HUES64 (cell line): ENCODE measurements around the gene MYBPC1.
A peak's percentile ranks its signal among the peaks of the same experiment; 100 is the strongest.

Source experiments
- H3K27ac ChIP-seq: 2 replicates; pipeline ENCODE4 v1.7.0; 2013; ENCODE audit warnings: low read depth, low read length, inconsistent platforms
- H3K27me3 ChIP-seq: 2 replicates; pipeline ENCODE4 v1.6.1; 2013; ENCODE audit warnings: mild to moderate bottlenecking, low read length; ENCODE audit not compliant: insufficient read depth
- H3K36me3 ChIP-seq: 2 replicates; pipeline ENCODE4 v1.6.1; 2013; ENCODE audit warnings: mild to moderate bottlenecking, low read length; ENCODE audit not compliant: insufficient read depth
- H3K4me1 ChIP-seq: 2 replicates; pipeline ENCODE4 v1.6.1; 2013; ENCODE audit warnings: mild to moderate bottlenecking, low read length, moderate library complexity; ENCODE audit not compliant: insufficient read depth
- H3K4me3 ChIP-seq: 2 replicates; pipeline ENCODE4 v1.5.1; 2013; ENCODE audit warnings: mild to moderate bottlenecking, low read length, moderate library complexity
- H3K9ac ChIP-seq: 2 replicates; pipeline ENCODE4 v1.6.1; 2013; ENCODE audit warnings: mild to moderate bottlenecking, low read depth, low read length
- H3K9me3 ChIP-seq: 2 replicates; pipeline ENCODE4 v1.6.1; 2013; ENCODE audit warnings: low read depth, low read length; ENCODE audit not compliant: insufficient read depth
- WGBS: fragments of 150-250, 120-280 bp; methylation state at CpG from one replicate; pipeline ENCODE4 v1.1.7; 2013; ENCODE audit warnings: missing lambda C conversion rate; 5-methylcytosine and 5-hydroxymethylcytosine counted together

Gene MYBPC1

DNA sequence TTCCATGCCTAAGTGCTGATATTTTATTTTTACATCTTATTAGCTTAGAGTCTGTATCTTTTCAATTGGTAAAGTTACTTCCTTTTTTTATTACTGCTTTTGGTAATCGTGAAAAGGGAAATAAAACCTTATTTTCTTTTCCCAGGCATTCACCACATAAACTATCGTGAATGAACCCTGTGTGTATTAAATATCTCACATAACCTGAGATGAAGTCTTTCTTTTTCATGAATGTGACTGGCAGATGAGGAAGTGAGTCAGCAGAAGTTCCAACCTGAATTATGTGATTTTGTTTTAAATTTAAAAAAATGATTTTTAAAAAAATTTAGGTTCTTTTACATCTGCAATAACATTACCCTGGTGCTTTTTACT is 26.0 kb downstream of the MYBPC1 start:
- no peak overlapping the region for H3K27ac ChIP-seq
- H3K36me3 ChIP-seq = no peaks in the 10 kb centered on the region
- WGBS = no CpG with 5 or more reads among the region's 2 CpGs
- no peak overlapping the region for H3K9ac ChIP-seq
- 0 out of 2 replicates have a peak, but pooled peaks cover 5% of the 10 kb centered on the region for H3K4me1 ChIP-seq
- no peak overlapping the region for H3K4me3 ChIP-seq
- no peaks in the 10 kb centered on the region for H3K9me3 ChIP-seq
- no peaks in the 10 kb centered on the region for H3K27me3 ChIP-seq

- no peak overlapping the region for H3K4me3 ChIP-seq
- WGBS = 92% methylated on average over 3 of the region's 3 CpGs
- H3K27ac ChIP-seq = no peak overlapping the region
- H3K9me3 ChIP-seq = no peaks in the 10 kb centered on the region
- no peak overlapping the region for H3K9ac ChIP-seq
- H3K36me3 ChIP-seq = no peaks in the 10 kb centered on the region
- H3K4me1 ChIP-seq = no peaks in the 10 kb centered on the region
- no peaks in the 10 kb centered on the region for H3K27me3 ChIP-seq
Observed at GRCh38 chr12:101628676-101629075, 33.9 kb downstream of the MYBPC1 start.

DNA sequence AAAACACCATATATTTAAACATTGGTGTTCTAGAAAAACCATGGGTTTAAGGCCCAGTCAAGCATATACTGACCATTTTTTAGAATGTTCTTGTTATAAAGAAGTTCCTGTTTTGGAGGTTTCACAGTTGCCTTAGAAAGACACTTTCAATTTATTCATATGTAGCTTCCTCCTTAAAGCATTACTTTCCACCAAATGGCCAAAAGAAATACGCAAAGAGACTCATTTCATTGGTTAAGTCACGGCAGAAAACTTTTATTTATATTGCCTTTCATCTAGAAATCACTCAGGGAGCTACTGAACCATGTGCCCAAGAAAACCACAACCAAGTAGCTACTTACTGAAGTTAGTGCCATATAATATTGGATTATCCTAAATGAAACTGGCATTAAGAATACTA is 40.0 kb downstream of the MYBPC1 start:
- no peak overlapping the region for H3K4me3 ChIP-seq
- H3K9me3 ChIP-seq = no peaks in the 10 kb centered on the region
- H3K36me3 ChIP-seq = no peaks in the 10 kb centered on the region
- no peak overlapping the region for H3K27ac ChIP-seq
- H3K27me3 ChIP-seq = no peaks in the 10 kb centered on the region
- no peaks in the 10 kb centered on the region for H3K4me1 ChIP-seq
- H3K9ac ChIP-seq = no peak overlapping the region
- WGBS = 99% methylated on average over 2 of the region's 2 CpGs

DNA sequence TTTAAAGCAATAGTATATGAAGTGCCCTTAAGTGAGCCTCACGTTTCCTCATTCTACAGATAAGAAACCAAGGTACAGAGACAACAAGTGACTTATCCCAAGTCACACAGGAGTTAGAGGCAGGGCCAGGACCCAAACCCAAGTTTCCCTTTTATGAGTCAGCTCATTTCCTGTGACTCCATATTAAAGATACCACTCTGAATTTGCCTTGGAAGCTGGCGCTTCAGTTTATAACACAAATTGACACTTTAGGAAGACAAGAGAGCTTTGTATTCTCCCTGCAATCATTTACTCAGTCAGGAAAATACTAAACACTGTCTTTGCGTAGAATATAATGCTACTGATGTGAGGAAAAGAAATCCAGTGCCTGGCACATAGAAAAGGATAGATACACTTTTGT is 43.2 kb downstream of the MYBPC1 start:
- Histone ChIP-seq H3K4me1 (peaks cover 4% of the 10 kb centered on the region; the same call in 1 of the 2 replicates), H3K27ac (no peak overlapping the region), H3K9ac (no peak overlapping the region), H3K27me3 (peaks cover 20% of the 10 kb centered on the region), H3K9me3 (no peaks in the 10 kb centered on the region), H3K36me3 (no peaks in the 10 kb centered on the region), H3K4me3 (no peak overlapping the region)
- 96% methylated on average over 3 of the region's 3 CpGs for WGBS

- peaks cover 4% of the 10 kb centered on the region; the same call in 1 of the 2 replicates for H3K4me1 ChIP-seq
- no peak overlapping the region for H3K27ac ChIP-seq
- H3K4me3 ChIP-seq = peak overlapping the region; percentile 49
- H3K27me3 ChIP-seq = peaks cover 32% of the 10 kb centered on the region
- no peak overlapping the region for H3K9ac ChIP-seq
- WGBS = 11% methylated on average over 36 of the region's 36 CpGs
- H3K9me3 ChIP-seq = no peaks in the 10 kb centered on the region
- H3K36me3 ChIP-seq = no peaks in the 10 kb centered on the region
Observed at GRCh38 chr12:101642115-101643067, 47.6 kb downstream of the MYBPC1 start.

- no peak overlapping the region for H3K27ac ChIP-seq
- H3K9ac ChIP-seq = no peak overlapping the region
- peaks cover 15% of the 10 kb centered on the region for H3K27me3 ChIP-seq
- no peak overlapping the region for H3K4me3 ChIP-seq
- 91% methylated on average over 2 of the region's 2 CpGs for WGBS
- no peaks in the 10 kb centered on the region for H3K4me1 ChIP-seq
- no peaks in the 10 kb centered on the region for H3K36me3 ChIP-seq
- no peaks in the 10 kb centered on the region for H3K9me3 ChIP-seq
Observed at GRCh38 chr12:101647711-101648110, 52.9 kb downstream of the MYBPC1 start.

DNA sequence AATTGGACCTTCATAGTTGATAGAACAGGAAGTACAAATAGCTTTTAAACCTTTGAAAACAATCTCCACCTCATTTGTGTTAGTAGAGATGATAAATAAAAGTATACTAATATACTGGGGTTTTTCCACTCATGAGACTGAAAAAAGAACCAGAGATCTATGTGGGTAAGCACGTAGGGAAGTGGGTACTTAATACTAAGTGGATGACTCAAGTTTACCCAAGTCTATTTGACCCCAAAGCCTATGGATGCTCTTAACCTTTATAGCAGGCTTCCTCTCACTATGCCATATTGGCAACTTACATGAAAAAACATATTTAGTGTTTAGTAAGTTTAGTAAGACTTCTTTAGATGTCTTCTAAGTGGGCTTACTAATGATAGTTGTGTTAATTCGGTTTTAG is 53.4 kb downstream of the MYBPC1 start:
- H3K9ac ChIP-seq = no peak overlapping the region
- WGBS = 86% methylated on average over 1 of the region's 2 CpGs

GRCh38 chr12:101650346-101651117 is 55.8 kb downstream of the MYBPC1 start:
- 90% methylated on average over 4 of the region's 4 CpGs for WGBS
- no peak overlapping the region for H3K27ac ChIP-seq

More for the DNA sequence above, 53.4 kb downstream of the MYBPC1 start:
- no peaks in the 10 kb centered on the region for H3K9me3 ChIP-seq
- no peaks in the 10 kb centered on the region for H3K36me3 ChIP-seq
- H3K4me3 ChIP-seq = no peak overlapping the region
- H3K4me1 ChIP-seq = no peaks in the 10 kb centered on the region
- no peak overlapping the region for H3K27ac ChIP-seq
- H3K27me3 ChIP-seq = peaks cover 10% of the 10 kb centered on the region; the same call in 1 of the 2 replicates

DNA sequence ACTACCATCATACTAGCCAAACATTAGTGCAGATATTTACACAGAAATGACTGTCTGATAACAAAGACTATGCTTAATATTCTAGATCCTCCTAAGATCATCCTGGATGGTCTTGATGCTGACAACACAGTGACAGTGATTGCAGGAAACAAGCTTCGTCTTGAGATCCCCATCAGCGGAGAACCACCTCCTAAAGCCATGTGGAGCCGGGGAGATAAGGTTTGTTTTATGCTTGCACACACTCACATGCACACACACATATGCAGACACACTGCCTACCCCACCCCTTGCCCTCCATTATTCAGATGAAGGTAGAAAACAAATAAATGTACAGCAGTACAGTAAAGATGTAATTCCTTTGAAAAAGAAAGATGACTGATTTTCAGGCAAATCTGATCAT is 58.3 kb downstream of the MYBPC1 start:
- no peaks in the 10 kb centered on the region for H3K27me3 ChIP-seq
- no peaks in the 10 kb centered on the region for H3K9me3 ChIP-seq
- H3K9ac ChIP-seq = no peak overlapping the region
- H3K4me3 ChIP-seq = no peak overlapping the region
- H3K36me3 ChIP-seq = no peaks in the 10 kb centered on the region
- H3K4me1 ChIP-seq = no peaks in the 10 kb centered on the region
- 89% methylated on average over 3 of the region's 3 CpGs for WGBS
- no peak overlapping the region for H3K27ac ChIP-seq

More at GRCh38 chr12:101650346-101651117, 55.8 kb downstream of the MYBPC1 start:
- H3K4me1 ChIP-seq = no peaks in the 10 kb centered on the region
- H3K9ac ChIP-seq = no peak overlapping the region
- no peaks in the 10 kb centered on the region for H3K36me3 ChIP-seq
- no peaks in the 10 kb centered on the region for H3K27me3 ChIP-seq
- no peak overlapping the region for H3K4me3 ChIP-seq
- no peaks in the 10 kb centered on the region for H3K9me3 ChIP-seq

- no peaks in the 10 kb centered on the region for H3K4me1 ChIP-seq
- WGBS = 32% methylated on average over 2 of the region's 3 CpGs
- no peaks in the 10 kb centered on the region for H3K27me3 ChIP-seq
- H3K9ac ChIP-seq = no peak overlapping the region
- H3K27ac ChIP-seq = no peak overlapping the region
- no peak overlapping the region for H3K4me3 ChIP-seq
- H3K9me3 ChIP-seq = no peaks in the 10 kb centered on the region
- H3K36me3 ChIP-seq = no peaks in the 10 kb centered on the region
Observed at GRCh38 chr12:101653503-101653902, 58.7 kb downstream of the MYBPC1 start.

- no peaks in the 10 kb centered on the region for H3K27me3 ChIP-seq
- no peak overlapping the region for H3K4me3 ChIP-seq
- 100% methylated on average over 1 of the region's 1 CpG for WGBS
- H3K27ac ChIP-seq = no peak overlapping the region
- H3K4me1 ChIP-seq = no peaks in the 10 kb centered on the region
- no peaks in the 10 kb centered on the region for H3K36me3 ChIP-seq
- no peak overlapping the region for H3K9ac ChIP-seq
- H3K9me3 ChIP-seq = no peaks in the 10 kb centered on the region
Observed at GRCh38 chr12:101654442-101654841, 59.7 kb downstream of the MYBPC1 start.
